Liver (tissue), 9 donors: ENCODE measurements around the gene SIL1. TPM values are rescaled to one million over a fixed set of nuclear protein-coding genes. Genes with fewer than 3 reads are reported as not detected.

Source experiments
- DNase-seq: peaks from one replicate; pipeline ENCODE4 v3.0.0-alpha.2; 2017; ENCODE audit warnings: low spot score
- H3K27ac ChIP-seq, 2 donors: one replicate each; pipeline ENCODE4 v1.7.0; 2013; ENCODE audit warnings: inconsistent platforms in 2 of 2, low read length in 2 of 2, control low read depth in 1 of 2, low read depth in 1 of 2, mild to moderate bottlenecking in 1 of 2
- H3K27me3 ChIP-seq, 4 donors: one replicate each; pipeline versions ENCODE4 v1.6.1 to v1.7.0; 2013; ENCODE audit warnings: low read length in 3 of 4, inconsistent platforms in 1 of 4, mild to moderate bottlenecking in 1 of 4, moderate library complexity in 1 of 4; ENCODE audit not compliant: control insufficient read depth in 4 of 4, insufficient read depth in 4 of 4
- H3K36me3 ChIP-seq, 4 donors: one replicate each; pipeline versions ENCODE4 v1.6.1 to v1.7.0; 2013; ENCODE audit warnings: low read length in 3 of 4, mild to moderate bottlenecking in 3 of 4, low read depth in 1 of 4, moderate library complexity in 1 of 4; ENCODE audit not compliant: control insufficient read depth in 4 of 4, insufficient read depth in 3 of 4
- H3K4me1 ChIP-seq, 4 donors: one replicate each; pipeline versions ENCODE4 v1.6.1 to v1.7.0; 2013; ENCODE audit warnings: low read length in 3 of 4, mild to moderate bottlenecking in 3 of 4, moderate library complexity in 1 of 4; ENCODE audit not compliant: control insufficient read depth in 4 of 4, insufficient read depth in 4 of 4
- H3K4me3 ChIP-seq, 3 donors: one replicate each; pipeline versions ENCODE4 v1.6.1 to v1.7.0; 2013; ENCODE audit warnings: low read length in 3 of 3, control low read depth in 1 of 3, low read depth in 1 of 3, mild to moderate bottlenecking in 1 of 3
- H3K9ac ChIP-seq, 2 donors: one replicate each; pipeline ENCODE4 v1.7.0; 2013; ENCODE audit warnings: low read length in 2 of 2, mild to moderate bottlenecking in 2 of 2, moderate library complexity in 2 of 2, control low read depth in 1 of 2, low read depth in 1 of 2
- H3K9me3 ChIP-seq, 4 donors: one replicate each; pipeline versions ENCODE4 v1.6.1 to v1.7.0; 2013; ENCODE audit warnings: low read length in 3 of 4; ENCODE audit not compliant: control insufficient read depth in 4 of 4
- EGR1 ChIP-seq, 2 donors: IDR thresholded peaks; 2 replicates each; pipeline ENCODE4 v1.6.1; 2016 to 2018; ENCODE audit warnings: antibody characterized with exemption in 2 of 2, low read depth in 2 of 2
- FOXA2 ChIP-seq: IDR thresholded peaks from 2 replicates; pipeline ENCODE4 v1.6.1; 2016; ENCODE audit warnings: antibody characterized with exemption
- GABPA ChIP-seq, 2 donors: IDR thresholded peaks in 1 of 2; conservative IDR thresholded peaks in 1 of 2; 2 replicates each; pipeline ENCODE4 v1.6.1; 2016; ENCODE audit warnings: antibody characterized with exemption in 2 of 2, mild to moderate bottlenecking in 1 of 2, moderate library complexity in 1 of 2
- HNF4G ChIP-seq: IDR thresholded peaks from 2 replicates; pipeline ENCODE4 v1.6.1; 2016; ENCODE audit warnings: antibody characterized with exemption
- JUND ChIP-seq, 2 donors: IDR thresholded peaks; 2 replicates each; pipeline ENCODE4 v1.6.1; 2016; ENCODE audit warnings: antibody characterized with exemption in 2 of 2
- NR2F2 ChIP-seq: IDR thresholded peaks from 2 replicates; pipeline ENCODE4 v1.6.1; 2016; ENCODE audit warnings: antibody characterized with exemption
- RAD21 ChIP-seq, 2 donors: IDR thresholded peaks; 2 replicates each; pipeline ENCODE4 v1.6.1; 2016; ENCODE audit warnings: antibody characterized with exemption in 2 of 2, mild to moderate bottlenecking in 2 of 2
- RXRA ChIP-seq, 2 donors: IDR thresholded peaks; 2 replicates each; pipeline ENCODE4 v1.6.1; 2017 to 2018; ENCODE audit warnings: antibody characterized with exemption in 2 of 2, mild to moderate bottlenecking in 1 of 2
- YY1 ChIP-seq: IDR thresholded peaks from 2 replicates; pipeline ENCODE4 v1.6.1; 2016; ENCODE audit warnings: antibody characterized with exemption, mild to moderate bottlenecking
- WGBS: extraction: QIAGEN DNeasy Blood & Tissue Kit; methylation state at CpG from one replicate; pipeline ENCODE4 v1.1.7; 2013; 5-methylcytosine and 5-hydroxymethylcytosine counted together
- polyA plus RNA-seq, 2 donors: library from polyadenylated mRNA; stranded (reverse) in 1 of 2; unstranded in 1 of 2; fragments of 200-250 nt in 1 of 2; fragments of >200 nt in 1 of 2; fragmentation: Nextera tagmentation in 1 of 2; extraction: Ambion mirVana in 1 of 2; gene quantifications; one replicate each; pipeline versions ENCODE4 v1.2.1 to v1.2.3, GENCODE V29; 2013 to 2015
- total RNA-seq, 2 donors: library from RNA; depleted of rRNA; stranded (reverse); fragments of >200 nt; gene quantifications; one replicate each; pipeline ENCODE4 v1.2.3, GENCODE V29; 2014
- TF ChIP-seq, protein P1 (sequence below): fragments of 150-350 bp; IDR thresholded peaks from 2 replicates; pipeline ENCODE4 v1.5.1; 2017; ENCODE audit warnings: improper control_type of control experiment, low read depth, low read length; ENCODE audit not compliant: missing input control
- TF ChIP-seq, protein P2 (sequence below): IDR thresholded peaks from 2 replicates; pipeline ENCODE4 v1.6.1; 2016; ENCODE audit warnings: antibody characterized with exemption
- TF ChIP-seq, protein P3 (sequence below): IDR thresholded peaks from 2 replicates; pipeline ENCODE4 v1.6.1; 2016; ENCODE audit warnings: antibody characterized with exemption, mild to moderate bottlenecking
- TF ChIP-seq, protein P4 (sequence below): IDR thresholded peaks from 2 replicates; pipeline ENCODE4 v1.6.1; 2016; ENCODE audit warnings: antibody characterized with exemption
- TF ChIP-seq, protein P5 (sequence below): IDR thresholded peaks from 2 replicates; pipeline ENCODE4 v1.6.1; 2016; ENCODE audit warnings: antibody characterized with exemption
- donor health status: healthy.
- donor health status: healthy.
- donor health status: healthy.
- donor health status: healthy.
- donor health status: healthy.

Gene SIL1
- total and polyA plus RNA-seq, 4 donors, result 38.1 to 95.1 (median 76.2) TPM

DNA sequence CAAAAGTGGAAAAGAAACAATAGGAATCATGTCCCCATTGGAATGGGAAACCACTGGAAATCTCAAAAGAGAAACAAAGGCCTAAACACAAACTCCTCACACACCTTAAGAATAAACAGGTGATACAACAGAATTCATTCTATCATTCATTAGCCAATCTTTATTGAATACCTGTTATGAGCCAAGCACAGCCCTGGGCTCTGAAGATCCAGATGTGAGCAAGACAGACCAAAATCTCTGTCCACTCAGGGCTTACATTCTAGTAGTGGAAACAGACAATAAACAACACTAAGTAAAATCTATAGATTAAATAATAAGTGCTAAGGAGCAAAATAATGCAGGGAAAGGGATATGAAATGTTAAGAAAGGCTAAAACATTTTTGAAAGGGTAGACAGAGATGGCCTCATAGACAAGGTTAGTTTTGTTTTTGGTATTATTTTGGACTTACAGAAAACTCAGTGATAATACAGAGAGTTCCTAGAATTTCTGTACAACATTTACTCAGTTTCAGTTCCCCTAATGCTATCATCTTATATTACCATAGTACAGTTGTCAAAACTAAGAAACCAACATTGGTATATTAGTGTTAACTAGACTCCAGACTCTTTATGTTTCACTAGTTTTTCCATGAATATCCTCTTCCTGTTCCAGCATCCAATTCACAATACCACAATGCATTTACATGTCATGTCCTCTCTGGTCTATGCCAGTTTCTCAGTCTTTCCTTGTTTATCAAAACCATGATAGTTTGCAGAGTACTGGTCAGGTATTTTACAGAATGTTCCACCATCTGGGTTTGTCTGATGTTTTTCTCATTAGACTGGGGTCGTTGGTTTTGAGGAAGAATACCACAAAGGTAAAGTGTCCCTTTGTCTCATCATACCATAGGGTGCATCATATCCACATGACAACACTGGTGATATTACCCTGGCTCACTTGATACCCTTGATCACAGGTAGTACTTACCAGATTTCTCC is 103.7 kb downstream of the SIL1 start:
- H3K9ac ChIP-seq, result no peak overlapping the region
- peaks cover 4 to 19% (median 12%) of the 10 kb centered on the region in 4 donors for H3K4me1 ChIP-seq
- TF ChIP-seq HNF4G (no peak), FOXA2 (no peak), YY1 (no peak), RXRA (IDR thresholded peaks at IDR 0.05) (no peak), NR2F2 (no peak), RAD21 (IDR thresholded peaks at IDR 0.05) (no peak), JUND (IDR thresholded peaks at IDR 0.05) (no peak), GABPA (IDR thresholded peaks at IDR 0.05 in 1 of 2, conservative IDR thresholded peaks at IDR 0.05 in 1 of 2) (no peak), EGR1 (IDR thresholded peaks at IDR 0.05; ENCODE audit: low read depth in 2 of 2) (no peak)
- TF ChIP-seq, protein P1, sequence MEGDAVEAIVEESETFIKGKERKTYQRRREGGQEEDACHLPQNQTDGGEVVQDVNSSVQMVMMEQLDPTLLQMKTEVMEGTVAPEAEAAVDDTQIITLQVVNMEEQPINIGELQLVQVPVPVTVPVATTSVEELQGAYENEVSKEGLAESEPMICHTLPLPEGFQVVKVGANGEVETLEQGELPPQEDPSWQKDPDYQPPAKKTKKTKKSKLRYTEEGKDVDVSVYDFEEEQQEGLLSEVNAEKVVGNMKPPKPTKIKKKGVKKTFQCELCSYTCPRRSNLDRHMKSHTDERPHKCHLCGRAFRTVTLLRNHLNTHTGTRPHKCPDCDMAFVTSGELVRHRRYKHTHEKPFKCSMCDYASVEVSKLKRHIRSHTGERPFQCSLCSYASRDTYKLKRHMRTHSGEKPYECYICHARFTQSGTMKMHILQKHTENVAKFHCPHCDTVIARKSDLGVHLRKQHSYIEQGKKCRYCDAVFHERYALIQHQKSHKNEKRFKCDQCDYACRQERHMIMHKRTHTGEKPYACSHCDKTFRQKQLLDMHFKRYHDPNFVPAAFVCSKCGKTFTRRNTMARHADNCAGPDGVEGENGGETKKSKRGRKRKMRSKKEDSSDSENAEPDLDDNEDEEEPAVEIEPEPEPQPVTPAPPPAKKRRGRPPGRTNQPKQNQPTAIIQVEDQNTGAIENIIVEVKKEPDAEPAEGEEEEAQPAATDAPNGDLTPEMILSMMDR, result no peak
- TF ChIP-seq, protein P2, sequence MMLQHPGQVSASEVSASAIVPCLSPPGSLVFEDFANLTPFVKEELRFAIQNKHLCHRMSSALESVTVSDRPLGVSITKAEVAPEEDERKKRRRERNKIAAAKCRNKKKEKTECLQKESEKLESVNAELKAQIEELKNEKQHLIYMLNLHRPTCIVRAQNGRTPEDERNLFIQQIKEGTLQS, result no peak
- TF ChIP-seq, protein P3, sequence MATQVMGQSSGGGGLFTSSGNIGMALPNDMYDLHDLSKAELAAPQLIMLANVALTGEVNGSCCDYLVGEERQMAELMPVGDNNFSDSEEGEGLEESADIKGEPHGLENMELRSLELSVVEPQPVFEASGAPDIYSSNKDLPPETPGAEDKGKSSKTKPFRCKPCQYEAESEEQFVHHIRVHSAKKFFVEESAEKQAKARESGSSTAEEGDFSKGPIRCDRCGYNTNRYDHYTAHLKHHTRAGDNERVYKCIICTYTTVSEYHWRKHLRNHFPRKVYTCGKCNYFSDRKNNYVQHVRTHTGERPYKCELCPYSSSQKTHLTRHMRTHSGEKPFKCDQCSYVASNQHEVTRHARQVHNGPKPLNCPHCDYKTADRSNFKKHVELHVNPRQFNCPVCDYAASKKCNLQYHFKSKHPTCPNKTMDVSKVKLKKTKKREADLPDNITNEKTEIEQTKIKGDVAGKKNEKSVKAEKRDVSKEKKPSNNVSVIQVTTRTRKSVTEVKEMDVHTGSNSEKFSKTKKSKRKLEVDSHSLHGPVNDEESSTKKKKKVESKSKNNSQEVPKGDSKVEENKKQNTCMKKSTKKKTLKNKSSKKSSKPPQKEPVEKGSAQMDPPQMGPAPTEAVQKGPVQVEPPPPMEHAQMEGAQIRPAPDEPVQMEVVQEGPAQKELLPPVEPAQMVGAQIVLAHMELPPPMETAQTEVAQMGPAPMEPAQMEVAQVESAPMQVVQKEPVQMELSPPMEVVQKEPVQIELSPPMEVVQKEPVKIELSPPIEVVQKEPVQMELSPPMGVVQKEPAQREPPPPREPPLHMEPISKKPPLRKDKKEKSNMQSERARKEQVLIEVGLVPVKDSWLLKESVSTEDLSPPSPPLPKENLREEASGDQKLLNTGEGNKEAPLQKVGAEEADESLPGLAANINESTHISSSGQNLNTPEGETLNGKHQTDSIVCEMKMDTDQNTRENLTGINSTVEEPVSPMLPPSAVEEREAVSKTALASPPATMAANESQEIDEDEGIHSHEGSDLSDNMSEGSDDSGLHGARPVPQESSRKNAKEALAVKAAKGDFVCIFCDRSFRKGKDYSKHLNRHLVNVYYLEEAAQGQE, result no peak
- TF ChIP-seq, protein P4, sequence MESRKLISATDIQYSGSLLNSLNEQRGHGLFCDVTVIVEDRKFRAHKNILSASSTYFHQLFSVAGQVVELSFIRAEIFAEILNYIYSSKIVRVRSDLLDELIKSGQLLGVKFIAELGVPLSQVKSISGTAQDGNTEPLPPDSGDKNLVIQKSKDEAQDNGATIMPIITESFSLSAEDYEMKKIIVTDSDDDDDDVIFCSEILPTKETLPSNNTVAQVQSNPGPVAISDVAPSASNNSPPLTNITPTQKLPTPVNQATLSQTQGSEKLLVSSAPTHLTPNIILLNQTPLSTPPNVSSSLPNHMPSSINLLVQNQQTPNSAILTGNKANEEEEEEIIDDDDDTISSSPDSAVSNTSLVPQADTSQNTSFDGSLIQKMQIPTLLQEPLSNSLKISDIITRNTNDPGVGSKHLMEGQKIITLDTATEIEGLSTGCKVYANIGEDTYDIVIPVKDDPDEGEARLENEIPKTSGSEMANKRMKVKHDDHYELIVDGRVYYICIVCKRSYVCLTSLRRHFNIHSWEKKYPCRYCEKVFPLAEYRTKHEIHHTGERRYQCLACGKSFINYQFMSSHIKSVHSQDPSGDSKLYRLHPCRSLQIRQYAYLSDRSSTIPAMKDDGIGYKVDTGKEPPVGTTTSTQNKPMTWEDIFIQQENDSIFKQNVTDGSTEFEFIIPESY, result no peak
- TF ChIP-seq, protein P5, sequence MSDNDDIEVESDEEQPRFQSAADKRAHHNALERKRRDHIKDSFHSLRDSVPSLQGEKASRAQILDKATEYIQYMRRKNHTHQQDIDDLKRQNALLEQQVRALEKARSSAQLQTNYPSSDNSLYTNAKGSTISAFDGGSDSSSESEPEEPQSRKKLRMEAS, result no peak
- no peaks in the 10 kb centered on the region for H3K27me3 ChIP-seq
- WGBS, result 66% methylated on average over 1 of the region's 1 CpG
- H3K4me3 ChIP-seq, result no peak overlapping the region
- H3K9me3 ChIP-seq, result no peaks in the 10 kb centered on the region
- no peak overlapping the region for H3K27ac ChIP-seq
- H3K36me3 ChIP-seq, result no peaks in the 10 kb centered on the region
- DNase-seq, result no peak
